ENCODE data around the gene CNOT11. TPM values are rescaled to one million over a fixed set of nuclear protein-coding genes. Genes with fewer than 3 reads are reported as not detected.
A peak's percentile ranks its signal among the peaks of the same experiment; 100 is the strongest.
"Not testable (repeated sequence)": the region's sequence is repeated elsewhere in the genome, so short reads cannot be mapped to it uniquely, and the experiment has no call there.

Gene CNOT11
- total RNA-seq, 1 experiment from 2014 or later, result 38.5 TPM

GRCh38 chr2:101310834-101311695 is 58.4 kb downstream of the CNOT11 start:
- ChIA-PET POLR2A (interaction anchor here (0.9 to 1.0 kb wide), 2 partner anchors 10 to 12 kb away, joined by 4 read pairs; no protein-coding TSS in a partner anchor), CTCF (no interaction called here)
- TF ChIP-seq, protein P1, sequence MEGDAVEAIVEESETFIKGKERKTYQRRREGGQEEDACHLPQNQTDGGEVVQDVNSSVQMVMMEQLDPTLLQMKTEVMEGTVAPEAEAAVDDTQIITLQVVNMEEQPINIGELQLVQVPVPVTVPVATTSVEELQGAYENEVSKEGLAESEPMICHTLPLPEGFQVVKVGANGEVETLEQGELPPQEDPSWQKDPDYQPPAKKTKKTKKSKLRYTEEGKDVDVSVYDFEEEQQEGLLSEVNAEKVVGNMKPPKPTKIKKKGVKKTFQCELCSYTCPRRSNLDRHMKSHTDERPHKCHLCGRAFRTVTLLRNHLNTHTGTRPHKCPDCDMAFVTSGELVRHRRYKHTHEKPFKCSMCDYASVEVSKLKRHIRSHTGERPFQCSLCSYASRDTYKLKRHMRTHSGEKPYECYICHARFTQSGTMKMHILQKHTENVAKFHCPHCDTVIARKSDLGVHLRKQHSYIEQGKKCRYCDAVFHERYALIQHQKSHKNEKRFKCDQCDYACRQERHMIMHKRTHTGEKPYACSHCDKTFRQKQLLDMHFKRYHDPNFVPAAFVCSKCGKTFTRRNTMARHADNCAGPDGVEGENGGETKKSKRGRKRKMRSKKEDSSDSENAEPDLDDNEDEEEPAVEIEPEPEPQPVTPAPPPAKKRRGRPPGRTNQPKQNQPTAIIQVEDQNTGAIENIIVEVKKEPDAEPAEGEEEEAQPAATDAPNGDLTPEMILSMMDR (IDR thresholded peaks at IDR 0.05; ENCODE audit: unreplicated experiment), result no peak
- peaks cover under 1% of the 10 kb centered on the region for H3K27me3 Mint-ChIP-seq (ENCODE audit: insufficient read depth, unreplicated experiment)
- H3K4me1 Mint-ChIP-seq (ENCODE audit: insufficient read depth, unreplicated experiment), result peaks cover 7% of the 10 kb centered on the region
- H3K4me3 Mint-ChIP-seq (ENCODE audit: unreplicated experiment), result no peak overlapping the region
- intact Hi-C loops (cut with micrococcal nuclease), result no loop called here
- DNase-seq (ENCODE audit: unreplicated experiment), result no peak
- H3K36me3 Mint-ChIP-seq (ENCODE audit: insufficient read depth, unreplicated experiment), result no peaks in the 10 kb centered on the region
- no TSS peak for BruUV-seq (replicated peaks)
- H3K9me3 Mint-ChIP-seq (ENCODE audit: unreplicated experiment), result no peaks in the 10 kb centered on the region
- no peak overlapping the region for H3K27ac Mint-ChIP-seq (ENCODE audit: low read depth, unreplicated experiment)

DNA sequence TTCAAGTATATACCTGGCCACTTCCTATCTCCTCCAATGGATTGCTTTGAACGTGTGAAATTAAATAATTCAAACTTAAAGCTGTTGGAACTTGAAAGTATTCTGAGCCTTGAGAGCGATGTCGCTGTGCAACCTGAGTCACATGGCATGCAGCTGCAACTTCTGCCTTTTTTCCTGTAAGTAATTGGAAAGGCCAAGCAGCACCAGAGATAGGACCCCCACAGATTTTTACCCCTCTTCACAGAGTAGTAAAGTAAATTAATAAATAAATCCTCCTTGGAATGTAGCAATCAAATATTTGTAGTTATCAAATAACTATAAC is 59.0 kb downstream of the CNOT11 start:
- Mint-ChIP-seq H3K36me3 (ENCODE audit: insufficient read depth, unreplicated experiment) (no peaks in the 10 kb centered on the region), H3K4me3 (ENCODE audit: unreplicated experiment) (no peak overlapping the region), H3K4me1 (ENCODE audit: insufficient read depth, unreplicated experiment) (peaks cover 3% of the 10 kb centered on the region), H3K9me3 (ENCODE audit: unreplicated experiment) (no peaks in the 10 kb centered on the region), H3K27ac (ENCODE audit: low read depth, unreplicated experiment) (no peak overlapping the region), H3K27me3 (ENCODE audit: insufficient read depth, unreplicated experiment) (peaks cover 7% of the 10 kb centered on the region)
- no TSS peak for BruUV-seq (replicated peaks)
- ChIA-PET POLR2A (interaction anchor here (0.9 to 1.0 kb wide), 2 partner anchors 11 kb away, joined by 4 read pairs; no protein-coding TSS in a partner anchor), CTCF (no interaction called here)
- intact Hi-C loops (cut with micrococcal nuclease), result no loop called here
- DNase-seq (ENCODE audit: unreplicated experiment), result no peak
- TF ChIP-seq, protein P1 (IDR thresholded peaks at IDR 0.05; ENCODE audit: unreplicated experiment), result no peak

DNA sequence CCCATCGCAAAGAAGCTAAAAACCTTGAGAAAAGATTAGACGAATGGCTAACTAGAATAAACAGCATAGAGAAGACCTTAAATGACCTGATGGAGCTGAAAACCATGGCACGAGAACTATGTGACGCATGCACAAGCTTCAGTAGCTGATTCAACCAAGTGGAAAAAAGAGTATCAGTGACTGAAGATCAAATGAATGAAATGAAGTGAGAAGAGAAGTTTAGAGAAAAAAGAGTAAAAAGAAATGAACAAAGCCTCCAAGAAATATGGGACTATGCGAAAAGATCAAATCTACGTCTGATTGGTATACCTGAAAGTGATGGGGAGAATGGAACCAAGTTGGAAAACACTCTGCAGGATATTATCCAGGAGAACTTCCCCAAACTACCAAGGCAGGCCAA is 63.9 kb downstream of the CNOT11 start:
- BruUV-seq (replicated peaks); H3K4me1 Mint-ChIP-seq (ENCODE audit: insufficient read depth, unreplicated experiment); H3K27ac Mint-ChIP-seq (ENCODE audit: low read depth, unreplicated experiment); POLR2A ChIA-PET; H3K36me3 Mint-ChIP-seq (ENCODE audit: insufficient read depth, unreplicated experiment); intact Hi-C loops (cut with micrococcal nuclease); H3K9me3 Mint-ChIP-seq (ENCODE audit: unreplicated experiment); CTCF ChIA-PET; DNase-seq (ENCODE audit: unreplicated experiment); H3K4me3 Mint-ChIP-seq (ENCODE audit: unreplicated experiment): not testable (repeated sequence)
- peaks cover 30% of the 10 kb centered on the region for H3K27me3 Mint-ChIP-seq (ENCODE audit: insufficient read depth, unreplicated experiment)

Small RNA genes within 50 kb of the gene (microRNA-seq; reads per million reads assigned to microRNA genes)
- 1.7 reads per million, percentile 11 among the genes with 10 or more reads in this experiment for gene MIR5696

Other genes with a start within 250 kb of the CNOT11 start
- 48.1 and 50.9 TPM in 2 replicates for gene TBC1D8, start 101.5 kb upstream of the CNOT11 start, total RNA-seq (2022)
- 34.7 and 34.8 TPM in 2 replicates for gene RNF149, start 55.8 kb downstream of the CNOT11 start, total RNA-seq (2022)
- gene CREG2, start 134.6 kb downstream of the CNOT11 start, total RNA-seq (2022), result not detected in 2 replicates
- gene RFX8, start 222.2 kb downstream of the CNOT11 start, total RNA-seq (2022), result not detected in 2 replicates

Measured in MCF 10A (cell line).